ENCODE results near the gene ZNF768.

The ZNF768 gene

GRCh38 chr16:30521476-30521872 is 4.9 kb downstream of the ZNF768 start:
- Histone ChIP-seq H3K36me3 (replicated peaks) (peaks cover 4% of the 10 kb centered on the region), H3K27ac (no peak overlapping the region), H3K27me3 (replicated peaks) (no peaks in the 10 kb centered on the region), H3K4me3 (ENCODE audit: low read depth, low read length) (no peak overlapping the region)
- in situ Hi-C loops (cut with HindIII; ENCODE audit: low pct_ligation_motif_present, low sequenced_read_pairs), result no loop called here
- no peak for DNase-seq
- no peak for TF ChIP-seq CTCF (IDR thresholded peaks at IDR 0.05; ENCODE audit: low read depth, low read length, missing control alignments)

- peaks cover 1% of the 10 kb centered on the region for H3K36me3 ChIP-seq (replicated peaks)
Observed at GRCh38 chr16:30519120-30520049, 7.0 kb downstream of the ZNF768 start.

GRCh38 chr16:30518552-30518951 is 7.8 kb downstream of the ZNF768 start:
- H3K4me3 ChIP-seq (ENCODE audit: low read depth, low read length), result no peak overlapping the region
- TF ChIP-seq CTCF (IDR thresholded peaks at IDR 0.05; ENCODE audit: low read depth, low read length, missing control alignments), result no peak
- DNase-seq, result no peak
- H3K27ac ChIP-seq, result no peak overlapping the region
- H3K36me3 ChIP-seq (replicated peaks), result no peaks in the 10 kb centered on the region
- in situ Hi-C loops (cut with HindIII; ENCODE audit: low pct_ligation_motif_present, low sequenced_read_pairs), result no loop called here
- no peaks in the 10 kb centered on the region for H3K27me3 ChIP-seq (replicated peaks)

More at GRCh38 chr16:30519120-30520049, 7.0 kb downstream of the ZNF768 start:
- H3K4me3 ChIP-seq (ENCODE audit: low read depth, low read length), result no peak overlapping the region
- no peak overlapping the region for H3K27ac ChIP-seq
- no peak for TF ChIP-seq CTCF (IDR thresholded peaks at IDR 0.05; ENCODE audit: low read depth, low read length, missing control alignments)
- in situ Hi-C loops (cut with HindIII; ENCODE audit: low pct_ligation_motif_present, low sequenced_read_pairs), result no loop called here
- DNase-seq, result no peak
- no peaks in the 10 kb centered on the region for H3K27me3 ChIP-seq (replicated peaks)

- no peak overlapping the region for H3K4me3 ChIP-seq (ENCODE audit: low read depth, low read length)
- H3K36me3 ChIP-seq (replicated peaks), result no peaks in the 10 kb centered on the region
- no peaks in the 10 kb centered on the region for H3K27me3 ChIP-seq (replicated peaks)
- in situ Hi-C loops (cut with HindIII; ENCODE audit: low pct_ligation_motif_present, low sequenced_read_pairs), result no loop called here
- DNase-seq, result no peak
- H3K27ac ChIP-seq, result no peak overlapping the region
- TF ChIP-seq CTCF (IDR thresholded peaks at IDR 0.05; ENCODE audit: low read depth, low read length, missing control alignments), result no peak
Observed at GRCh38 chr16:30515275-30515674, 11.1 kb downstream of the ZNF768 start.

GRCh38 chr16:30511509-30511908 is 14.9 kb downstream of the ZNF768 start:
- Histone ChIP-seq H3K27me3 (replicated peaks) (no peaks in the 10 kb centered on the region), H3K4me3 (ENCODE audit: low read depth, low read length) (no peak overlapping the region), H3K36me3 (replicated peaks) (no peaks in the 10 kb centered on the region), H3K27ac (no peak overlapping the region)
- in situ Hi-C loops (cut with HindIII; ENCODE audit: low pct_ligation_motif_present, low sequenced_read_pairs), result no loop called here
- no peak for DNase-seq
- no peak for TF ChIP-seq CTCF (IDR thresholded peaks at IDR 0.05; ENCODE audit: low read depth, low read length, missing control alignments)
